ENCODE data around the gene SNPH.

The SNPH gene

DNA sequence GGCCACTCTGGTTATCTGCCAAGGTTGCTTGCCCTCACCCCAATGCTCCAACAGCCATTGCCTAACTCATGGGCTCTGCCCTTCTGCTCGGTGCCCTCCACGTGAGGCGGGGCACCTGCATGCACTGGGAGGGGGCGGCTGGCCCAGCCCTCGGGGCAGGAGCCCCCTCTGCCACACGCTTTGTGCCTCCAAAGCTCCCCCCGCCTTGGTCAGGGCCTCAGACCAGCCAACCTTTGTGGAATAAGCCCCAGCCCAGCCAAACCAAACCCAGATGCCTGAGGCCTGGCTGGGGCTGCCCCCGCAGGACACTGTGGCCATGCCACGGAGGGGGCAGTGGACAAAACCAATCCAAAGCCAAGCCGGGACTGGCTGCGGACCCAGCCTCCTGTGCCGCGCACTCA is 41.5 kb downstream of the SNPH start:
- DNase-seq, result no peak

DNA sequence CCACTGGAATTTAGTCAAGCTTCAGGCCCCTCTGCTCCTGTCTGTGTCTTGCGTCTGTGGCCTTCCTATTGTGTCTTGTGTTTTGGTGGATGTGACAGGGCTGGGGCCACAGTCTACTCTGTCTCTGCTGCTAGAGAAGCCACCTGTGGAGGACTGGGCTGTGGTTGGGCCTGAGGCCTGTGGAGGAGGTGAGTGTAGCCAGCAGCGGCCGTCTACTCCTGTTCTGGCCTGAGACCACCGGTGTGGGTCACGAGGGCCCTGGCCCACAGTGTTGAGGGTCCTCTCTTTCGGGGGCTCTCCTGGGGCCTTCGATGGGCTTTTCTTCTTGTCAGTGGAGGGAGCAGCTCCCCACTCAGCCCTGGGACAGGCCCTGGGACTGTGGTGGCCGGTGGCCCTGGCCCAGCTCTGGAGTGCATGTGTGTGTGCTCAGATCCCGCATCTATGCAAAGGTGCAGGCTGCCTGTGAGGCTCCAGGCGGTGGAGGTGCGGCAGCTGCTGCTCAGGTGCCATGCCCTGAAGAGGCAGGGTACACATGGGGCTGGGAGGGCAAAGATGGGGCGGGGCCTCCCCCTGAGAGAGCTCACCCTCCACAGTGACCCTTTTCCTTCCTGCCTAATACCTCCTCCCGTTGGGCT is 42.1 kb downstream of the SNPH start:
- DNase-seq, result no peak

DNA sequence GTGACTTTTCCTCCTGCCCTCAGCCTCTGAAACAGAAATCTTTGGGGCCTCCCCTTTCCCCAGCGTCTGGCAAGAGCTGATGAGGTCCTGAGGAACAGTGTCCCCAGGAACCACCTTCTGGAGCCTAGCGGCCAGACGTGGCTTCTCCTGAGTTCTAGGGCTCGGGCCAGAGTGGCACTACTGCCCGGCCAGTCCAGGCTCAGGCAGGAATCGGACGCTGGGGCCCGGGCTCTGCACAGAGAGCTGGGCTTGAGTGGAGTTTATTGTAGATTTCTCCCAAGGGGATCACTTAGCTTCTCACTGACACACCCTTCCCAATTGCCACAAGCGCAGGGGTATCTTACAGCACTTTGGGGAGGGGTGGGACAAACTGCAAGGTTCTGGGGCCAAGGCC is 42.6 kb downstream of the SNPH start:
- DNase-seq, result no peak

DNA sequence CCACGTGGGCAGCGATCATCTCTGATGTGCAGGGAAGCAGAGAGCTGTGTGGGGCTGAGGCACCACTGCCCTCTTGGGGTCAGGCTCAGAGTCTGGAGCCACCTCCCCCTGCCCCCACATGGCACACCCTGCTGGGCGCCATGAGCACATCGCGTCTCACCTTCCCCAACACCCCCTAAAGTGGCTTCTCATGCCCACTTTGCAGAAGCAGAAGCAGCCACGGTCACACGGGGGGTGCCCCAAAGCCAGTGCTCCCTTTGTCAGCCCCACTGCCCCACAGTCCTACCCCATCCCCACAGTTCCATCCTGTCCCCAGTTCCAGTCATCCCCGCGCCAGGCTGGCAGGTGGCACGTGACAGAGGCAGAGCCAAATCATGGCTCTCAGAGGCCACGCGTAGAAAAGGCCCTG is 43.3 kb downstream of the SNPH start:
- no peak for DNase-seq

DNA sequence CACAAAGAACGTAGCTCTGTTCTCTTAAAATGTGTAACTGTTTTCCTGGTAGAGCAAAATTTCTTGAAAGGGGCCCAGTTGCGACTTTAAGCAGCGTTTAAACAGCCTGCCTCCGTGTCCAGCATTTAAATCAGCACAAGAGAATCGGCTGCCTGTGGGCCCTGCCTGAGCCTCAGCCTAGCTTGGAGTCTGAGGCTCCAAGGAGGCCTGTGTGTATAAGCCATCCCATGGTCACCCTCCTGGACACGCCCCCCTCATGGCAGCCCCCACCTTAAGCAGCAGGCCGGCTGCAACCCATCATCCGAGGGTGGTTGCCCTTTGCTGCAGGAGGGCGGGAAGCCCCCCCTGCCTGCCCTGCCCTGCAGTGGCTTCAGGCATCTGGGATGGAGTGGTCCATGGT is 44.0 kb downstream of the SNPH start:
- no peak for DNase-seq

DNA sequence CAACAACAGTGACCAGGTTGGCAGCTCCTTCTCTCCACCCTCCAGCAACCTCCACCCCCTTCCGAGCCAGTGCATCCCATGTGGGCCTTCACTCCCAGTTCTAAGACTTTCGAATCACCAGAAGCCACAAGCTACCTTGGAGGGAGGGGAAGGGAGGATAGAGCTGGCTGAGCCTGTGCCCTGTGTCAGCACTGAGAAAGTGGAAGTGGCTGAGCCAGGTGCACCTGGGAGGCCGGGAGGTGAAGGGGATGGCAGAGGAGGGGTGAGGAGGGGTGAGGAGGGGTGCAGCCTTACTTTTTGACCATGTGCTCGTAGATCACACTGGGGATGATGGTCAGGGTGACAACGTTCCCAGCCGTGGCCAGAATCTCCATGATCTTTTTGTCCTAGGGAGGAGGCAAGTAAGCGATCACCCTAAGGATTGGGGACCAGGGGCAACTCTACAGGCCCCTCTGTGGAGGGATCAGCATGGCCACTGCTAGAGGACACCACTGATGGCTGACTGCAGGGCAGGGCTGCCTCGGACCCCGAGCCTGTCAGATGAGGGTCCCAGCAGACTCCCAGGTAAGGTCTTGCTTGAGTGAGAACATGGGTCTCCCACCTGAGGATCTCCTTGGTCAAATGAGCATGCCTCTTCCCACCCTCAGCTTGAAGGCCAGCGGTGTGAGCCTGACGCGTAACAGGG is 44.6 kb downstream of the SNPH start:
- no peak for DNase-seq

DNA sequence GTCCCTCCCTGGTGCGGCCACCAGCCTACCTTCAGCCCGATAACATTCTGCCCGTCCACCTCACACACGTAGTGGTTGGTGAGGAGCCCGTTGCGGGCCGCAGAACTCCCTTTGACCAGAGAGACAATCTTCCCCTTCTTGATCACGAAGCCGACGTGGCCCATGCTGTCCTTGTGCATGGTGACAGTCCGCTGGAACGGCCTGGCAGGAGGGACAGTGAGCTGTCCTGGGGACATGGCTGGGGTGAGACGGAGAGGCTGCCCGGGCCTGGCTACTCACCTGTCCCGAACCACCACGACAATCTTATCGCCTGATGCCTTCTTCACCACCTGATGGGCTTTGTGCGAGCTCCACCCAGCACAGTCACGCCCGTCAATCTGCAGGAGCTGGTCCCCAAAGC is 46.2 kb downstream of the SNPH start:
- DNase-seq, result no peak

DNA sequence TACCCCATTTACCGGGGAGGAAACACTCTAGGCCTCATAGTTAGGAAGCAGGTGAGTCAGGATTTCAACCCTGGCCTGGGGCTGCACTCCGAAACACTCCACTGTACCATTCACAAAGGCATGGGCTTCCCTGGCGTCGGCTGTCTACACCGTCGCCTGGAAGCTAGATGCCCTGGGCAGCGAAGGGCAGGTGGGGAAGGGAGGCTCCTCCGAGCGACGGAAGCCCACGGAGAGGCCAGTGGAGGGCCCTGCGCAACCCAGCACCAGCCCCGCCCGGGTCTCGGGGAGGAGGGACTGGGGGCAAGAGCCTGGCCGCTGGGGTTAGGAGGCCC is 46.8 kb downstream of the SNPH start:
- no peak for DNase-seq

DNA sequence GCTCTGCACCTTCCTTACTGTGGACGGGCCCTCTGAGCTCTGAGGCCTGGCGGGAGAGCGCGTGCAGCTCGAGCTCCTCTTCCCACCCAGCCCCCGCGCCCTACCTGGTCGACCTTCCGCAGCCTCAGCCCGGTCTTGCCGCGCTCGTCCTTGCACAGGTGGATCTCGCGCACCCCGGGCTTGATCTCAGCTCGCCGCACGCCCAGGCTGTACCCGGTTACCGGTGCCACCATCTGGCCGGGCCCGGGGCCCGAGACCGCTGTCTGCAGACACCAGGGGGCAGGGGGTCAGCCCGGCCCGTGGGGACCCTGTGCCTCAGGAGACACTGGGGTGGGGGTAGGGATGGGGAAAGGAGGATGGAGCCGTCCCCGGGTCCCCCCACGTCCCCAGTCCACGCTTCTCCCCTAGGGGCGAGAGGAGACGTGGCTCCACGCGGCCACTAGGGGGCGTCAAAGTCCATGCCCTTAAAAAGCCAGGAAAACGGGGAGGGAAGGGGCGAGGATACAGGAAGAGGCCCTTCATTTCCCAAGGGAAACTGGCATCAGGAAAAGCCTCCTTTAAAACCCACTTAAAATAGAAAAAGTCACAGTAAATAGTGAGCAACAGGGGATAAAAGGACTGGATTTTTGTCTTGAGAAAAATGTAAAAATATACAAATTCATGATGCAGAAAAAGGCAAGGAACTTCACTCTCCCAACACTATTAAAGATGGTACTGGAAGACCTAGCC is 47.3 kb downstream of the SNPH start:
- no peak for DNase-seq

DNA sequence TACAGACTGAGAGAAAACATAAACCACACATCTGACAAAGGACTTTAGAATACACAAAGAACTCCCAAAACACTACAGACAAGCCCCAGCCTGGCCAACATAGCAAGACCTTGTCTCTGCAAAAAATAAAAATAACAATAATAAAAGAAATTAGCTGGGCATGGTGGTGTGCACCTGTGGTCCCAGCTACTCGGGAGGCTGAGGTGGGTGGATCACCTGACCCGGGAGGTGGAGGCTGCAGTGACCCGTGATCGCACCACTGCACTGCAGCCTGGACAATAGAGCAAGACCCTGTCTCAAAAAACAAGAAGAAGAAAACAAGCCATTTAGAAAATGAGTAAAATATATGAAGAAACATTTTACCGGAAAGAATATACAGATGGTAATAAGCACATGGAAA is 49.7 kb downstream of the SNPH start:
- no peak for DNase-seq

DNA sequence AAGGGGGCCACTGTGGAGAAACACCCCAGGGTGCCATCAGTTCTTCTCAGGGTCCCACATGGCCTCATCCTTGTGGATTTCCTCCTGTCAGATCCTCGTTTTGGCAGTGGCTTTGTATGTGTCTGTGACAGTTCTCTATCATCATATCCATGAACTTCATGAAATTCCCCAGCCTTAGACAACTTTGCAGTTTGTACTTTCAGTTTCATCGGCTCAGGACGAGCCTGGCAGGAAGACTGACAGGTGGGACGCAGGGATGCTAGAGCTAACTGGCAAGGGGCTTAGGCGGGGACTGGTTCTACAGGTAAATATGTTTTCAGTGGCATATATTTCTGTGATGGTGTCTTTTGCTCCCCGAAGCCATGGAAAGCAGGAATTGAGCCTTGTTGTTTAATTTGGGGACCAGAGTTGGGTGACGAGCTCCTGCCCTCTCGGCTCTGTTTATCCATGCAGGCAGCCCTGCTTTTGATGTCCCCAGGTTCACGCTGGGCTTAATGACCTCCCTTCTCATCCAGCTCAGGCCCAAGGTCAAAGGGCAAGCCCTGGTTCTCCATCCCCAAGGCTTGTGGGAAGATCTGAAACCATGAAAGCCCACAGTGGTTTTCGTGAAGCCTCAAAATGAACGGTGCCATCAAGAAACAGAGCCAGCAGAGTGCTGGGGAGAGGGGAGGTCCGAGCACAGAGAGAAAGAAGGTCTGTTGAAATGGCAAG is 51.6 kb downstream of the SNPH start:
- DNase-seq, result no peak

DNA sequence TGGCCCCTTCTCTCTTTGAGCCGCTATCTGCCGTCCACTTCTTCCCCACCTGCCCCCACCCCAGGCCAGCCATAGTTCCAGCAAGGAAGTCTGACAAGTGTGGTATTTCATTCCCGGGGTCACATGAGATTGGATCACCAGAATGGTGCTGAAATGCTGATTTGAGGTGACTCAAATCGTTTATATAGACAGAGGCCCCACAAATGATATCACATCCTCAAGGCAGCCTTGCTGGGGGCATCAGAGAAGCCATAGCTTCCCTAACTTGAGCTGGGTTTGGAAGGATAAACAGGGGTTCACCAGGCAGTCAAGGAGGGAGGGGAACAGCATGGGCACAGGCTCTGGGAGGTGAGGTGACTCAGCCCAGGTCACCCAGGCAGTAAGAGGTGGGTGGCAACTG is 53.0 kb downstream of the SNPH start:
- DNase-seq, result no peak

DNA sequence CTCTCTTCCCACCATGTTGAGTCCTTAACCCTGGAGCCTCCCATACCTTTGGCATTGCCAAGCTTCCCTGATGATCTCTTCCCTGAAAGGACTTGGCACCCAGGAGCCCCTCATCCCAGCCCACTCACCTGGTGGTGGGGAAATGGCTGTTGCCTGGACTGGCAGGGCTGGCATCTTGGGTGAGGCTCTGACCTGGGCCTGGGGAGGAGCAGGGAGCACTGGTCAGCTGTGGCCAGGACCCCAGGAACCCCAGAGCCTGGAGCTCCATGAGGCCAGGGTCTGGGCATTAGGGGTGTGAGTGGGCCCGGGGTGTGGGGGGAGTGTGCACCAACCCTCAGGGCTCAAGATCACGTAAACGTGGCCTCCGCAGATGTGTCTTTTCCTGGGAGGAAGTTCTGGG is 53.4 kb downstream of the SNPH start:
- no peak for DNase-seq

DNA sequence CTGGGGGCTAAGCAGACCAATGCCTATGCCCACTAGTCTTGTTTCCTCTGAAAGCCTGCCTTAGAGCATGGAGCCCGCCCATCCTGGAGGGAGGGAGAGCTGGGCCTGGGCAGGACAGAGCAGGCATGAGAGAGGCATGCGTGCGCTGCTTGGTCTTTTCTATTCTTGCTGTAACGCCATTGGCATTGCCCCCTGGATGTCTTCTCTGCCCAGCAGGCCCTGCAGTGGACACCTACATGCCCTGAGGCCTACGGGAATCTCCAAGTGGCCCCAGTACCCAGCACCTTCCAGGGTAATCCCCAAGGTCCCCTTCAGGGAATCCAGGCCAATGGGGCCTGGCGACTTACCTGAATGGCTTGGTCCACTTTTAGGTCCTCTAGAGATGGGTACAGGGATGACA is 53.9 kb downstream of the SNPH start:
- DNase-seq, result no peak

DNA sequence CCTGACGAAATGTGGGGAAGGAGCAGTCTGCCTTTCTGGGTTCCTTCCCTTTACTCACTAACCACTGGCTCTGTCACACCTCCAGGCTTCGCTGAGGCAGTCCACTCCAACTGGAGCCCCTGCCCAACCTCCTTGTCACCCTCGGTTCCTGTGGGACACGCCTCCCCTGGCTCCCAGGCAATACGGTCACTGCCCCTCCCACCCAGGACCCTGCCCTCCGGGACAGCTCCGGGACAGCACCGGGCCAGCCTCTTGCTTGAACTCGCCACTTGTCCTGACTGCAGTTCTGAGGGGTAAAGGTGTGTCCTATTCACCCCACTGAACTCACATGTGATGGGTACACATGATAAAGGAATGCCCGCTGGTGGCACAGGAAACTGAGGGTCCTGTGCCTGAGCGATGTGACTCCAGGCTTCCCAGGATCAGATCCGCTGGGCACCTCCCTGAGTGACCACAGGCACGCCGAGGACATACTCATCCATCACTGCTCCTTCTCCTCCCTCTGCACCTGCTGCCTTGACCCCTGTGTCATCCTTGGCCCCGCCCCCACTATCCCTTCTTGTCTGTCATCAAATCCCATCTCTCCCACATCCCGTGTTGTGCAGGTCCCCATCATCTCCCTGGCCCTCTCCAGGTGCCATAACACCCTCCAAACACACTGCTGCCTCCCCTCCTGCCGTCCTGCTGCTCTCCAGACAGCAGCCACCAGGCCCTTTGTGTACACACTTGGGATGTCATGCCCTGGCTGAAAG is 55.0 kb downstream of the SNPH start:
- no peak for DNase-seq

DNA sequence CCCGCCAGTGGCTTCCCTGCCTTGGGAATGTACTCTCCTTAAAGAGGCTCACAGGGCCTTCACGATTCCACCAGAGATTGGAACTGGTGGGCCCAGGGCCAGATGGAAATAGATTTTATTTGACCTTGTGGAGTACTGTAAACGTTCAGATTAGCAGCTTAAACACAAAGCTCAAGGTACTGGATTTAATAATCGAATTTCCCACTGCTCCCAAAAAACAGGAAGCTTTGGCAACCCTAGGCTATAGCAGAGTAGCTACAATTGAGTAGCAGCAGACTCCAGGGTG is 55.5 kb downstream of the SNPH start:
- DNase-seq, result no peak

DNA sequence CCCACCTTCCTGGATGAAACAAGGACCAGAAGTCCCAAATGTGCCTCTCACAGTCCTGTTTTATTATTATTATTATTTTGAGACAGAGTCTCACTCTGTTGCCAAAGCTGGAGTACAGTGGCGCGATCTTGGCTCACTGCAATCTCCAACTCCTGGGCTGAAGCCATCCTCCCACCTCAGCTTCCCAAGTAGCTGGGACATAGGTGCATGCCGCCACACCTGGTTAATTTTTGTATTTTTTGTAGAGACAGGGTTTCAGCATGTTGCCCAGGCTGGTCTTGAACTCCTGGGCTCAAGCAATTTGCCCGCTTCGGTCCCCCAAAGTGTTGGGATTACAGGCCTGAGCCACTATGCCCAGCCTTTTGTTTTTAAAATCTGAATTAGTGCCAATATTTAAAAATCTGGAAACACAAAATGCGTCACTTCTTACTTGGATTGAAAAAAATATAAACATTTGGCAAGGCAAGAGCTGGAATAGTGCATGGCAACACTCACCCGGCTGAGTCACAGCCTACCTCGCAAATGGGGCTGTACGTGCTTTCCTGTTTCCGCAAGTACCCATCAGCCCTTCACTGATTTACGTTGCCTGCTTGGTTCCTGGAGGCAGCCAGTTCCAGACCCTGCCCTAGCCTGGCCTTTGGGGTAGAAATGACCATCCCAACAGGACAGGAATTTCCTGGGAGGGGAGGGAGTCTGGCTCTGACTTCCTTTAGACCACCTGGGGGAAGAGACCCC is 56.6 kb downstream of the SNPH start:
- no peak for DNase-seq

DNA sequence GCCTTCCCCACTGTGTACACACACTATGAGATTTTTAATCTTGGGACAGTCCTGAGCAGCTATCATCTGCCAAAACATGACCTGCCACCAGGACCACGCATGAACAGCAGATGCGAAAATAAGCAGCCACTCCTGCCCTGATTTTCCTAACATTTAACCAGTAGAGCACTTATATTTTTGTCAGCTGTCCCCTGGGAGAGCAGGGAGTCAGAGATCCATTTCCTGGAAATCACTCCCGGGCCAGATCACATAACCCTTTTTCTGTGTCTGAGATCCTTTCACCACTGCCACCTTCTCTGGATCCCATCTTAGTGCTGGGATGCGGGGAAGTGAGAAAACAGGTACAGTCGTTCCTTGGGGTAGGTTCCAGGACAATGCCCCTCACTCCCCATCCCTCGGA is 57.2 kb downstream of the SNPH start:
- DNase-seq, result no peak

DNA sequence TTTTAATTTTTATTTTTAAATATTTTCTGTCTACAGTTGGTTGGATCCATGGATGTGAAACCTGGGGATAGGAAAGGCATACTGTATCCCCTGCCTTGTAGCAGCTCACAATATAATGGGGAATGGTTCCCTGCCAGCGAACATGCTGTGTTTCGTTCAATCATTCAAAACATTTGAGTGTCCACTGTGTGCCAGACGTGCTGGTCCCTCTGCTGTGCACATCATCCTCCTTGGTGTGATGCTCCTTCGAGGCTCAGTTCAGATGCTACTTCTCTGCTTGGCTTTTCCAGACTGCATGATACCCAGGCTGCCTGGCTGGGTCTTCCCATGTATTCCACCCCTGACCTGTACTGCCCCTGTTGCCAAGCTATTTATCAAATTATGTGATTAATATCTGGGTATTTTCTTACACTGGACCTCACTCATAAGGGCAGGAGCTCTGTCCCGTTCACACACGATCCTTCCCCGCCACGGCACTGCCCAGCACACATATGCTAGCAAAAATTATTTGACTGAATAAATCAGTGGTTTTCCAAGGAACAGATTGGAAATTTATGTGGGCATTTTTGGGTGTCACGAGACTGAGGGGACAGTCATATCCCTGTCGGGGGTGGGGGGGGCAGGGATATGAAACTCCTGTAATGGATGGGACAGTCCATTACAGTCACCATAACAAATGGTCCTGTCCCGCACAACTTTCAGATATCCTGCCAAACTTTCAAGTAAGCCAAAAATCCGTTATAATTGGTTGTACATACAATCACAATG is 57.9 kb downstream of the SNPH start:
- no peak for DNase-seq

DNA sequence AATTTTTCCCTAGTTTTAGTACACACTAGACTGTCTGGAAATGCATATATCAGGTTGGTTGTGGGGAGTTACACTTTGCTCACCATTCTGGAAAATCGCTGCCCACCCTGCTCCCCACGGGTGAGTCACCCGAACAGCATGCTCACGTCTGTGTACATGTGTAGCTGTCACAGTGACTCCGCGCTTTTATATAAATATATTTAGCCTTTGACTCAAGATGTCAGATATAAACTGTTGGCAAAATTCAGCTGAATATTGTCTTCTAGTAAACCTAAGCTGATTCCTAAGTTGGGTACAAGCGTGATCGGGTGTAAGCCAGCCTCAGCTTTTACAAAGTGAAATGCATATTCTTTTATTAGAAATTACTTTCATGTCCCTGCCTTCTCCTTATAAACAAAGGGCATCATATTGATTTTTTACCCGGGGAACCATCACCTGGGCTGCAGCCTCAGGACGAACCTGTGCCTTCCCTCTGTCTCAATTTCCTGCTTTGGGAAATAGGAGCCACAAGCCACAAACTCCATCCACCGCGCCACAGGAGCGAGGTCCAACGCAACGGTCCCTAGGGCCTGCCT is 58.6 kb downstream of the SNPH start:
- DNase-seq, result no peak

DNA sequence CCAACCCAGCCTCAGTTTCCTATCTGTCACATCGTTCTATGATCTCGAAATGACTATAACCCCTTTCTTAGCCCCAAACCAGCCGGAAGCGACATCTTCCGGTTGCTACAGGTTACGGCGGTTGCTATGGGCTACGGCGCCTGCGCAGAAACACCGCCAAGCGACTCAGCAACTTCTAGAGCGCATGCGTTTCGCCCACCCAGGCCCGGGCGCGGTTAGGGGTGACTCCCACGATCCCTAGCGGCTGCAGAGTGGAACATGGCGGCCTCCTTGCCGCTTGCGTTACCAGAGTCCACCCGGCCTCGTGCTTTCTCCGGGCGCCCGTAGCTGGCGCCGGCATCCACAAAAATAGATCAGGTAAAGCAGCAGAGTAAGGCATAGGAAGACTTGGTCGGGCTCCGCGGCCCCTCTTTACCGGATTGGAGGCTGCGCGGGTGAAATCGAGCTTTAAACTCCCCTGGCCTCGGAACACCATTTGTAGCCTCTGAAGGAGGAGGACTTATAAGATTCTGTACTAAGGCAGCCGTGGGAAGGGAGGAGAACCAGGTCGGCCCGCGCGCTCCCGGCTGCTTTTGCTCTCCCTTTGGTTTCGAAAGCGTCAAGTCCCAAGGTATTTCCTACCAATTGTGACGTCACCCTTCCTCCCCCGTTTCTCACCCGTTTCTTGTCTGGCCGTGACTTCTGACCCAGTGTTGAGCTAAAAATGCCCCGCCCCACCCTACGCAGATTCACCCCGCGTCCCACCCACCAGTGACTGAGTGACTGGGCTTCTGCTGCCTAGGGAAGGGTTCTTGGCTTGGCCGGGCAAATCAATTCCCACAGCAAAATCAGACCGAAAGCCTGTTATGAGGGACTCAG is 59.3 kb downstream of the SNPH start:
- peak; percentile 73 for DNase-seq

Measured in DMS 273 treated with DMSO at 0.1 percent for 48 hours (cell line).